Measurements from ENCODE around the gene METTL9.

DNA sequence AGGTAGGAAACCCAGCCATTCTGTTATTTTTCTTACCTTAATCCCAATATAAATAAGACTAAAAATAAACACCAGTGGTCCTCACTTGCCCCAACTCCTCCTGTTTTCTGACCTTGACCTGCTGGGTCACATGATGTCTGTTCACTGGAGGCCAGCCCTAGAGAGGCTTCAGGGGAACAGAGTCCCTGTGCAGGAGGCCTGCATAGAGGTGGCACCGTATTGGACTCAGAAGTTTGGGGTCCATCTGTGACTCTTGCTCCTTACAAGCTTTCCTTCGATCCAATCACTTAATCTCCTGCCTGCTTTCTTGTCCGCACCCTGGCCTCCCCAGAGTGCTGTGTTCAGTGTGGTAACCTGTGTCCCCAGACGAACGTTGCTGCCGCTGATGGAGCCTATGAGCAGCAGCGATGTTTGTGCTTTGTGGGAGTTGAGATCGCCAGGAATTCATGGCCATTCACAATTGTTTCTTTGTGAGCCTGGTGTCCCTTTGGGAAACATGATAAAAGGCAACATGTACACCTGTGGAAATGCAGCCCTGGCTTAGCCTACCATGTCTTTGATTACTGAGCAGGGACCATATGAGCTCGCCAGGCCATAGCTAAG lies 48.3 kb downstream of the METTL9 start:
- TF ChIP-seq RFX5 (IDR thresholded peaks at IDR 0.05; ENCODE audit: low read depth, low read length) (no peak), NFE2L2 (IDR thresholded peaks at IDR 0.05; ENCODE audit: low read depth, low read length) (no peak), MAZ (IDR thresholded peaks at IDR 0.05; ENCODE audit: borderline replicate concordance, low read depth, low read length) (no peak), CEBPB (IDR thresholded peaks at IDR 0.05; ENCODE audit: low read depth, low read length) (no peak), MAFK (IDR thresholded peaks at IDR 0.05; ENCODE audit: low read depth, low read length) (no peak), BHLHE40 (IDR thresholded peaks at IDR 0.05; ENCODE audit: low read depth, low read length) (no peak), POLR2A (IDR thresholded peaks at IDR 0.05; ENCODE audit: low read depth, low read length) (no peak), FOS (IDR thresholded peaks at IDR 0.05; ENCODE audit: low read depth, low read length) (no peak), MXI1 (IDR thresholded peaks at IDR 0.05; ENCODE audit: borderline replicate concordance, low read depth, low read length) (no peak)
- TF ChIP-seq, protein P1, sequence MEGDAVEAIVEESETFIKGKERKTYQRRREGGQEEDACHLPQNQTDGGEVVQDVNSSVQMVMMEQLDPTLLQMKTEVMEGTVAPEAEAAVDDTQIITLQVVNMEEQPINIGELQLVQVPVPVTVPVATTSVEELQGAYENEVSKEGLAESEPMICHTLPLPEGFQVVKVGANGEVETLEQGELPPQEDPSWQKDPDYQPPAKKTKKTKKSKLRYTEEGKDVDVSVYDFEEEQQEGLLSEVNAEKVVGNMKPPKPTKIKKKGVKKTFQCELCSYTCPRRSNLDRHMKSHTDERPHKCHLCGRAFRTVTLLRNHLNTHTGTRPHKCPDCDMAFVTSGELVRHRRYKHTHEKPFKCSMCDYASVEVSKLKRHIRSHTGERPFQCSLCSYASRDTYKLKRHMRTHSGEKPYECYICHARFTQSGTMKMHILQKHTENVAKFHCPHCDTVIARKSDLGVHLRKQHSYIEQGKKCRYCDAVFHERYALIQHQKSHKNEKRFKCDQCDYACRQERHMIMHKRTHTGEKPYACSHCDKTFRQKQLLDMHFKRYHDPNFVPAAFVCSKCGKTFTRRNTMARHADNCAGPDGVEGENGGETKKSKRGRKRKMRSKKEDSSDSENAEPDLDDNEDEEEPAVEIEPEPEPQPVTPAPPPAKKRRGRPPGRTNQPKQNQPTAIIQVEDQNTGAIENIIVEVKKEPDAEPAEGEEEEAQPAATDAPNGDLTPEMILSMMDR (conservative IDR thresholded peaks at IDR 0.05; ENCODE audit: low read depth, low read length), result no peak
- TF ChIP-seq, protein P2, sequence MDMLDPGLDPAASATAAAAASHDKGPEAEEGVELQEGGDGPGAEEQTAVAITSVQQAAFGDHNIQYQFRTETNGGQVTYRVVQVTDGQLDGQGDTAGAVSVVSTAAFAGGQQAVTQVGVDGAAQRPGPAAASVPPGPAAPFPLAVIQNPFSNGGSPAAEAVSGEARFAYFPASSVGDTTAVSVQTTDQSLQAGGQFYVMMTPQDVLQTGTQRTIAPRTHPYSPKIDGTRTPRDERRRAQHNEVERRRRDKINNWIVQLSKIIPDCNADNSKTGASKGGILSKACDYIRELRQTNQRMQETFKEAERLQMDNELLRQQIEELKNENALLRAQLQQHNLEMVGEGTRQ (IDR thresholded peaks at IDR 0.05; ENCODE audit: low read depth, low read length), result no peak
